CD4-positive, alpha-beta memory T cell (primary cell): ENCODE measurements around the gene CLTB. TPM values are rescaled to one million over a fixed set of nuclear protein-coding genes. Genes with fewer than 3 reads are reported as not detected.

Experiments used
- CTCF ChIA-PET: fragments of 350-600 bp; sonication (Branson Sonifier 250); formaldehyde crosslinking; loops from one replicate; lab custom pipeline; 2021; ENCODE audit warnings: inconsistent platforms; ENCODE audit not compliant: partially characterized antibody; lab: Charles Lee
- POLR2A ChIA-PET: fragments of 350-600 bp; sonication (Branson Sonifier 250); formaldehyde crosslinking; loops from one replicate; lab custom pipeline; 2021; ENCODE audit not compliant: partially characterized antibody; lab: Charles Lee
- DNase-seq, 5 donors: peaks; one replicate each; pipeline versions ENCODE4 v3.0.0 to v3.0.0-alpha.2; 2020 to 2022; ENCODE audit warnings: mixed read lengths in 1 of 5
- H3K27ac ChIP-seq: one replicate; pipeline ENCODE4 v1.7.0; 2013; ENCODE audit warnings: low read depth, low read length
- H3K27me3 ChIP-seq: 2 replicates; pipeline ENCODE4 v1.7.0; 2013; ENCODE audit warnings: mild to moderate bottlenecking, low read length, moderate library complexity; ENCODE audit not compliant: insufficient read depth
- H3K36me3 ChIP-seq: 2 replicates; pipeline ENCODE4 v1.7.0; 2013; ENCODE audit warnings: mild to moderate bottlenecking, low read length, moderate library complexity; ENCODE audit not compliant: insufficient read depth
- H3K4me1 ChIP-seq: 2 replicates; pipeline ENCODE4 v1.7.0; 2013; ENCODE audit warnings: mild to moderate bottlenecking, low read length, moderate library complexity; ENCODE audit not compliant: insufficient read depth
- H3K4me3 ChIP-seq, 2 donors: one replicate each; pipeline ENCODE4 v1.7.0; 2013; ENCODE audit warnings: low read length in 2 of 2, mild to moderate bottlenecking in 1 of 2
- H3K9me3 ChIP-seq, 2 donors: one replicate each; pipeline ENCODE4 v1.7.0; 2013; ENCODE audit warnings: low read length in 2 of 2, control low read depth in 1 of 2; ENCODE audit not compliant: control insufficient read depth in 1 of 2
- H3K27ac Mint-ChIP-seq, 7 donors: one replicate each; pipeline ENCODE4 v1.8.0; 2020 to 2021; ENCODE audit warnings: mixed read lengths in 7 of 7, mild to moderate bottlenecking in 6 of 7, inconsistent platforms in 3 of 7, moderate library complexity in 3 of 7
- H3K27me3 Mint-ChIP-seq, 2 donors: one replicate each; pipeline ENCODE4 v1.8.0; 2020 to 2021; ENCODE audit warnings: mixed read lengths in 2 of 2
- H3K36me3 Mint-ChIP-seq, 2 donors: one replicate each; pipeline ENCODE4 v1.8.0; 2020 to 2021; ENCODE audit warnings: mixed read lengths in 2 of 2, inconsistent platforms in 1 of 2, mild to moderate bottlenecking in 1 of 2
- H3K4me1 Mint-ChIP-seq, 4 donors: one replicate each; pipeline ENCODE4 v1.8.0; 2020 to 2021; ENCODE audit warnings: mixed read lengths in 4 of 4, mild to moderate bottlenecking in 1 of 4
- H3K4me3 Mint-ChIP-seq, 8 donors: one replicate each; pipeline ENCODE4 v1.8.0; 2020 to 2021; ENCODE audit warnings: mixed read lengths in 8 of 8, mild to moderate bottlenecking in 7 of 8, moderate library complexity in 6 of 8, inconsistent platforms in 3 of 8
- H3K9me3 Mint-ChIP-seq, 8 donors: one replicate each; pipeline ENCODE4 v1.8.0; 2020 to 2021; ENCODE audit warnings: mixed read lengths in 8 of 8, mild to moderate bottlenecking in 5 of 8, inconsistent platforms in 3 of 8, moderate library complexity in 1 of 8
- intact Hi-C: fragments of 100-400 bp; cut with micrococcal nuclease; formaldehyde crosslinking; loops from one replicate; pipeline ENCODE4 v1.15.1; 2023
- polyA plus RNA-seq, 2 donors: library from polyadenylated mRNA; unstranded; fragments of 300-500 nt; fragmentation: Illumina TruSeq; gene quantifications; one replicate each; pipeline ENCODE4 v1.2.3, GENCODE V29; 2021
- total RNA-seq, 2 experiments: library from RNA; stranded (reverse); gene quantifications; one replicate each; pipeline ENCODE4 v1.2.3, GENCODE V29; 2021

CLTB gene
- total and polyA plus RNA-seq, 4 experiments from 2014 or later, result 34.8 to 76.6 (median 52.4) TPM

DNA sequence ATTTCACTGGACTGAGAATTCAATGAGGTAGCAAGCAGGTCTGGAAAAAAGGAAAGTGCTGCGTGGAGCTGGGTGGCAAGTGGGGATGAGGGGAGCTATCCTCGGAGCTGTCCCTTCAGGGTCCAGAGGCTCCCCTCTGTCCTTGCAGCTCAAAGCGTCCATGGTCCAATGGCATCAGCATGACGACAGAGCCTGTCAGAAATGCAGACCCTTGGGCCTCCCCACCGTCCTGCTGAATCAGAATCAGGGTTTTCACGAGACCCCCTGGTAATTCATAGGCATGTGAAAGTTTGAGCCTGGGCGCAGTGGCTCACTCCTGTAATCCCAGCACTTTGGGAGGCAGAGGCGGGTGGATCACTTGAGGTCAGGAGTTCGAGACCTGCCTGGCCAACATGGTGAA lies 22.2 kb downstream of the CLTB start:
- Mint-ChIP-seq H3K36me3 (peaks cover 10 to 50% of the 10 kb centered on the region in 2 donors), H3K9me3 (no peaks in the 10 kb centered on the region), H3K4me1 (peaks cover 3 to 8% (median 5%) of the 10 kb centered on the region in 4 donors), H3K27ac (no peak overlapping the region), H3K4me3 (no peak overlapping the region), H3K27me3 (no peaks in the 10 kb centered on the region)
- intact Hi-C loops, result no loop called here
- H3K27ac ChIP-seq, result no peak overlapping the region
- H3K4me1 ChIP-seq, result peaks cover 11% of the 10 kb centered on the region
- H3K4me3 ChIP-seq, result no peak overlapping the region
- H3K36me3 ChIP-seq, result peaks cover 9% of the 10 kb centered on the region
- no peaks in the 10 kb centered on the region for H3K9me3 ChIP-seq
- H3K27me3 ChIP-seq, result no peaks in the 10 kb centered on the region
- DNase-seq, result no peak
- ChIA-PET CTCF (interaction anchor here (0.5 to 1.6 kb wide), 2 partner anchors 14 to 266 kb away, joined by 3 to 4 read pairs; no protein-coding TSS in a partner anchor), POLR2A (interaction anchor here (0.9 kb wide), 1 partner anchor 32 kb away, joined by 3 read pairs; the partner anchor contains the start of gene KIAA1191)

DNA sequence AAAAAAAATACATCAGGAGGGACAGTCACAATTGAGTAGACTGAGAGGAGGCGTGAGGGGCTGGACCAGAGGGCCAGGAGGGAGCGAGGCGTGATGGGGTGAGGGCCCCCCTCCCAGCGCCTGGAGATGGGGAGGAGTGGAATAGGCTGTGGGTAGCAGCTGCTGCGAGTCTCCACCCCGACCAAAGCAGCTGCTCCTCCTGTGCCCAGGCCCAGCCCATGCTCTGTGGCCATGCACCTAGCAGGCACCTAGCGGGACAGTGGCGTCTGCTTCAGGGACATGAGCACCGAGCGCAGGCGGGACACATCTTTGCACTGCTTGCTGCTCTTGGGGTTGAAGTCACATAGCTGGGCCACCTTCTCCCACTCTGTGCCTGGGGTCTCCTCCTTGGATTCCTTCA lies 23.8 kb downstream of the CLTB start:
- H3K27me3 ChIP-seq, result no peaks in the 10 kb centered on the region
- ChIA-PET CTCF (interaction anchor here (1.1 kb wide), 1 partner anchor 100 kb away, joined by 3 read pairs; no protein-coding TSS in a partner anchor), POLR2A (no interaction called here)
- peaks cover 19% of the 10 kb centered on the region for H3K4me1 ChIP-seq
- H3K27me3 Mint-ChIP-seq, result no peaks in the 10 kb centered on the region
- intact Hi-C loops, result no loop called here
- H3K27ac Mint-ChIP-seq, result peak overlapping the region in 2 of 7 donors; percentile 55 to 96
- H3K9me3 ChIP-seq, result no peaks in the 10 kb centered on the region
- H3K27ac ChIP-seq, result no peak overlapping the region
- H3K4me3 ChIP-seq, result no peak overlapping the region
- peaks cover 9 to 23% (median 15%) of the 10 kb centered on the region in 4 donors for H3K4me1 Mint-ChIP-seq
- peaks cover 10 to 53% of the 10 kb centered on the region in 2 donors for H3K36me3 Mint-ChIP-seq
- H3K36me3 ChIP-seq, result peaks cover 9% of the 10 kb centered on the region
- H3K9me3 Mint-ChIP-seq, result peaks cover 0 to 1% (median 0%) of the 10 kb centered on the region in 8 donors
- no peak overlapping the region for H3K4me3 Mint-ChIP-seq
- DNase-seq, result no peak

DNA sequence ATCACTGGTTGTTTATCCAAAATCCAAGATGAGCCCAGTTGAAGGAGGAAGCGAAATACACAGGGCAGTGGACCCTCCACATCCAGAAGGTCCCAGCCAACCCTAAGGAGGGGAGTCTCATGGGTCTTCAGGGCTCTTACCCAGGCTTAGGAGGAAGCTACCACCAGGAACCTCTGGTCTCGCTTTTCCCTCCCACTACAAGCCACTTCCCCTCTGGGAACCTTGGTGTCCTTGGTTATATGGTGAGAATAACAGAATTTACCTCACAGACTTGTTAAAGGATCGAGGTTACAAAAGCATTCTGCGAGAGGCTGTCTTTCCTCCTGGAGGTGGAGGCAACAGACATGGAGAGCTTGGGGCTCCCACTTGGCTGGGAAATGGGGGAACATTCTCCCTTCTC lies 24.3 kb downstream of the CLTB start:
- no peak for DNase-seq
- H3K4me1 ChIP-seq, result peaks cover 24% of the 10 kb centered on the region
- intact Hi-C loops, result no loop called here
- H3K27ac ChIP-seq, result no peak overlapping the region
- H3K27me3 Mint-ChIP-seq, result no peaks in the 10 kb centered on the region
- no peaks in the 10 kb centered on the region for H3K27me3 ChIP-seq
- peak overlapping the region in 4 of 7 donors; percentile 48 to 96 (median 70) for H3K27ac Mint-ChIP-seq
- no peak overlapping the region for H3K4me3 ChIP-seq
- H3K36me3 Mint-ChIP-seq, result peaks cover 8 to 54% of the 10 kb centered on the region in 2 donors
- CTCF ChIA-PET, result interaction anchor here (0.6 to 1.4 kb wide), 2 partner anchors 268 to 540 kb away, joined by 3 read pairs; no protein-coding TSS in a partner anchor
- H3K4me1 Mint-ChIP-seq, result peaks cover 12 to 28% (median 20%) of the 10 kb centered on the region in 4 donors
- POLR2A ChIA-PET, result interaction anchor here (1.0 to 1.9 kb wide), 2 partner anchors 30 to 146 kb away, joined by 3 to 5 read pairs; partner anchors contain the start of gene RNF44
- H3K36me3 ChIP-seq, result peaks cover 9% of the 10 kb centered on the region
- peaks cover 0 to 1% (median 0%) of the 10 kb centered on the region in 8 donors for H3K9me3 Mint-ChIP-seq
- H3K9me3 ChIP-seq, result no peaks in the 10 kb centered on the region
- no peak overlapping the region for H3K4me3 Mint-ChIP-seq

DNA sequence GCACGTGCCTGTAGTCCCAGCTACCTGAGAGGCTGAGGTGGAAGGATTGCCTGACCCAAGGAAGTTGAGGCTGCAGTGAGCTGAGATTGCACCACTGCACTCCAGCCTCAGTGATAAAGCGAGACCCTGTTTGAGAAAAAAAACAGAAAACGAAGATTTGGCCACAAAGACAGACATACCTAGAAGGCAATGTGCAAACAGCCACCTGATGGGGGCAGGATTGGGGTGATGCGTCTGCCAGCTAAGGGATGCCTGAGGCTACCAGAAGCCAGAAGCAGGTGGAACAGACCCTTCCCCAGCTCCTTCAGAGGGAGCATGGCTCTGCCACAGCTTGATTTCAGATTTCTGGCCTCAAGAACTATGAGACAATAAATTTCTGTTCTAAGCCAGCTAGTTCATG lies 24.9 kb downstream of the CLTB start:
- intact Hi-C loops, result no loop called here
- no peak overlapping the region for H3K27ac ChIP-seq
- H3K27me3 Mint-ChIP-seq, result no peaks in the 10 kb centered on the region
- POLR2A ChIA-PET, result interaction anchor here (1.0 to 1.9 kb wide), 3 partner anchors 29 to 146 kb away, joined by 3 to 5 read pairs (median 3); partner anchors contain the start of gene RNF44
- peaks cover 30% of the 10 kb centered on the region for H3K4me1 ChIP-seq
- peaks cover 0 to 1% (median 0%) of the 10 kb centered on the region in 8 donors for H3K9me3 Mint-ChIP-seq
- CTCF ChIA-PET, result interaction anchor here (0.6 to 1.4 kb wide), 4 partner anchors 39 to 541 kb away, joined by 3 read pairs; no protein-coding TSS in a partner anchor
- peaks cover 8 to 53% of the 10 kb centered on the region in 2 donors for H3K36me3 Mint-ChIP-seq
- peaks cover 15 to 33% (median 24%) of the 10 kb centered on the region in 4 donors for H3K4me1 Mint-ChIP-seq
- H3K36me3 ChIP-seq, result peaks cover 11% of the 10 kb centered on the region
- peak overlapping the region in 4 of 7 donors; percentile 25 to 96 (median 58) for H3K27ac Mint-ChIP-seq
- H3K4me3 Mint-ChIP-seq, result no peak overlapping the region
- DNase-seq, result no peak
- H3K27me3 ChIP-seq, result no peaks in the 10 kb centered on the region
- no peaks in the 10 kb centered on the region for H3K9me3 ChIP-seq
- H3K4me3 ChIP-seq, result no peak overlapping the region

DNA sequence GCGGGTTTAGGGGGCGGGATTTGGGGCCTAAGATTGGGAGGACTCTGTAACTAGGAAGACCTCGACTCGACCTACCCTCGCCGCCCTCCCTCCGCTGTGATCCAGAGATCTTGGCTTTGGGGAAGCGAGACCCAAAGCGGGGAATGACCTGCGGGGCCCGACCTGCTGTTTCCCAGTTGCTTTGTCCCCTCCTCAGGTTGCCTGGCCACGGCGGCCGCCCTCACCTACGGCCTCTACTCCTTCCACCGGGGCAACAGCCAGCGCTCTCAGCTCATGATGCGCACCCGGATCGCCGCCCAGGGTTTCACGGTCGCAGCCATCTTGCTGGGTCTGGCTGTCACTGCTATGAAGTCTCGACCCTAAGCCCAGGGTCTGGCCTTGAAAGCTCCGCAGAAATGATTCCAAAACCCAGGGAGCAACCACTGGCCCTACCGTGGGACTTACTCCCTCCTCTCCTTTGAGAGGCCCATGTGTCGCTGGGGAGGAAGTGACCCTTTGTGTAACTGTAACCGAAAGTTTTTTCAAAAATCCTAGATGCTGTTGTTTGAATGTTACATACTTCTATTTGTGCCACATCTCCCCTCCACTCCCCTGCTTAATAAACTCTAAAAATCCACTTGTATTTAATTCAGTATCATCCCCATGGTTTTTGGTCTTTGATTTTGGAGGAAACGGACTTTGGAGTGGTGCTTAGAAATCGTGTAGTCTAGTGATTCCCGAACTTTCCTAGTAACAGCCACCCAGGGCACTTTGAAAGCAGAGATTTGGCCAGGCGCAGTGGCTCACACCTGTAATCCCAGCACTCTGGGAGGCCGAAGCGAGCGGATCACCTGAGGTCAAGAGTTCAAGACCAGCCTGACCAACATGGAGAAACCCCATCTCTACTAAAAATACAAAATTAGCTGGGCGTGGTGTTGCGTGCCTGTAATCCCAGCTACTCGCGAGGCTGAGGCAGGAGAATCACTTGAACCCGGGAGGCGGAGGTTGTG lies 26.9 kb downstream of the CLTB start:
- POLR2A ChIA-PET, result interaction anchor here (0.8 to 2.5 kb wide), 17 partner anchors 8 to 271 kb away, joined by 3 to 40 read pairs (median 5); partner anchors contain the start of genes CLTB, FAF2, KIAA1191 and RNF44
- Mint-ChIP-seq H3K4me3 (peak overlapping the region; percentile 95 to 100 (median 97)), H3K27ac (peak overlapping the region; percentile 96 to 100 (median 100)), H3K36me3 (peaks cover 12 to 63% of the 10 kb centered on the region in 2 donors), H3K4me1 (peaks cover 17 to 45% (median 30%) of the 10 kb centered on the region in 4 donors), H3K27me3 (no peaks in the 10 kb centered on the region), H3K9me3 (peaks cover 0 to 1% (median 0%) of the 10 kb centered on the region in 8 donors)
- Histone ChIP-seq H3K9me3 (no peaks in the 10 kb centered on the region), H3K4me1 (peaks cover 33% of the 10 kb centered on the region), H3K4me3 (peak overlapping the region; percentile 73 to 99), H3K27ac (peak overlapping the region; percentile 91), H3K27me3 (no peaks in the 10 kb centered on the region), H3K36me3 (peaks cover 27% of the 10 kb centered on the region)
- no peak for DNase-seq
- CTCF ChIA-PET, result interaction anchor here (0.7 to 1.3 kb wide), 2 partner anchors 26 to 101 kb away, joined by 3 to 4 read pairs; no protein-coding TSS in a partner anchor
- intact Hi-C loops, result loop anchor here (1.0 kb wide), 4 partner anchors 27 to 258 kb away; partner anchors contain the start of genes CLTB, FAF2, RNF44 and TSPAN17

DNA sequence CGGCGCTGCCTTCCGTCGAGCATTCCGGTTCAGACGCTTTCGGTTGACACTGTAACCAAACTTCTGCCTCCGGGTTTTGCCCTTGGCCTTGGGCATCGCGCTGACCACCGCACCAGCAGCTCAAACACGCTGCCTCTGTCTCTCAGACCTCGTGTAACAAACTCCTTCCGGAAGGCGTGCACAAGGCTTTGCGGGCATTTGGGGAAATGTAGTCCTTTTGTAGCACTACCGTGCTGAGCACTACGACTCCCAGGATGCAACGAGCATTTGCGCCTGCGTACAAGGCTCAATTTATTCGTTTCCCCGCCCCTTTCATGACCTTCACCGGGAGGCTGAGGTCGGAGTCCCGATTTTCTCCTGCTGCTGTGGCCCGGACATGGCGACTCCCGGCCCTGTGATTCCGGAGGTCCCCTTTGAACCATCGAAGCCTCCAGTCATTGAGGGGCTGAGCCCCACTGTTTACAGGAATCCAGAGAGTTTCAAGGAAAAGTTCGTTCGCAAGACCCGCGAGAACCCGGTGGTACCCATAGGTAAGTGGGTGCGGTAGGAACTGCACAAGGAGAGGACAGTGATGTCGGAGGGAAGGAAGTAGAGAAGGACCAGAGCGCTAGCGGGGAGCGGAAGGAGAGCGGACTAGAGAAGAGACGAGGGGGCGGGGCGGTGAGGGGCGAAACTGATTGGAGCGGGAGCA lies 27.8 kb downstream of the CLTB start, which contains the start of the genes HIGD2A and NOP16:
TSS of gene HIGD2A (plus strand) at position 308 of the 691 bp plus-strand sequence. CDS start at position 377, 69 bp downstream.
TSS of gene NOP16 (minus strand) at position 155 of the 691 bp plus-strand sequence. CDS start at position 96, 59 bp downstream.
- ChIA-PET POLR2A (interaction anchor here (0.8 to 2.5 kb wide), 17 partner anchors 8 to 910 kb away, joined by 3 to 40 read pairs (median 5); partner anchors contain the start of genes CLTB, FAF2, KIAA1191 and RNF44), CTCF (interaction anchor here (1.0 to 1.3 kb wide), 2 partner anchors 27 to 185 kb away, joined by 3 read pairs; no protein-coding TSS in a partner anchor)
- peak within 1 kb of the TSS; percentile 91 for H3K27ac ChIP-seq
- peaks cover 33% of the 10 kb centered on the region for H3K4me1 ChIP-seq
- no peaks in the 10 kb centered on the region for H3K9me3 ChIP-seq
- intact Hi-C loops, result loop anchor here (1.0 kb wide), 6 partner anchors 23 to 259 kb away; partner anchors contain the start of genes ARL10, CLTB, FAF2 and KIAA1191
- H3K27ac Mint-ChIP-seq, result peak within 1 kb of the TSS; percentile 96 to 100 (median 100)
- no peaks in the 10 kb centered on the region for H3K27me3 ChIP-seq
- peaks cover 17 to 45% (median 30%) of the 10 kb centered on the region in 4 donors for H3K4me1 Mint-ChIP-seq
- peak within 1 kb of the TSS; percentile 95 to 100 (median 97) for H3K4me3 Mint-ChIP-seq
- H3K36me3 ChIP-seq, result peaks cover 30% of the 10 kb centered on the region
- peak within 1 kb of the TSS; percentile 90 to 99 for H3K4me3 ChIP-seq
- no peaks in the 10 kb centered on the region for H3K27me3 Mint-ChIP-seq
- DNase-seq, result peak; percentile 98 to 100 (median 99)
- H3K36me3 Mint-ChIP-seq, result peaks cover 20 to 66% of the 10 kb centered on the region in 2 donors
- H3K9me3 Mint-ChIP-seq, result peaks cover 0 to 1% (median 0%) of the 10 kb centered on the region in 8 donors
